ENCODE data around the gene KDF1.

Gene KDF1

GRCh38 chr1:27004471-27005165 lies 44.4 kb upstream of the KDF1 start:
- H3K4me3 ChIP-seq (ENCODE audit: low read depth, low read length): no peak overlapping the region
- no peak for TF ChIP-seq CTCF (IDR thresholded peaks at IDR 0.05; ENCODE audit: low read depth, low read length, missing control alignments)
- DNase-seq (ENCODE audit: low read depth): no peak

- no peak for TF ChIP-seq CTCF (IDR thresholded peaks at IDR 0.05; ENCODE audit: low read depth, low read length, missing control alignments)
Observed at GRCh38 chr1:27003745-27004470, 43.6 kb upstream of the KDF1 start.

GRCh38 chr1:27001570-27002360 lies 41.5 kb upstream of the KDF1 start:
- H3K4me3 ChIP-seq (ENCODE audit: low read depth, low read length): no peak overlapping the region
- no peak for TF ChIP-seq CTCF (IDR thresholded peaks at IDR 0.05; ENCODE audit: low read depth, low read length, missing control alignments)
- no peak for DNase-seq (ENCODE audit: low read depth)

More at GRCh38 chr1:27003745-27004470, 43.6 kb upstream of the KDF1 start:
- H3K4me3 ChIP-seq (ENCODE audit: low read depth, low read length): no peak overlapping the region
- no peak for DNase-seq (ENCODE audit: low read depth)

GRCh38 chr1:27000817-27001460 lies 40.7 kb upstream of the KDF1 start:
- no peak overlapping the region for H3K4me3 ChIP-seq (ENCODE audit: low read depth, low read length)
- DNase-seq (ENCODE audit: low read depth): no peak
- TF ChIP-seq CTCF (IDR thresholded peaks at IDR 0.05; ENCODE audit: low read depth, low read length, missing control alignments): no peak

DNA sequence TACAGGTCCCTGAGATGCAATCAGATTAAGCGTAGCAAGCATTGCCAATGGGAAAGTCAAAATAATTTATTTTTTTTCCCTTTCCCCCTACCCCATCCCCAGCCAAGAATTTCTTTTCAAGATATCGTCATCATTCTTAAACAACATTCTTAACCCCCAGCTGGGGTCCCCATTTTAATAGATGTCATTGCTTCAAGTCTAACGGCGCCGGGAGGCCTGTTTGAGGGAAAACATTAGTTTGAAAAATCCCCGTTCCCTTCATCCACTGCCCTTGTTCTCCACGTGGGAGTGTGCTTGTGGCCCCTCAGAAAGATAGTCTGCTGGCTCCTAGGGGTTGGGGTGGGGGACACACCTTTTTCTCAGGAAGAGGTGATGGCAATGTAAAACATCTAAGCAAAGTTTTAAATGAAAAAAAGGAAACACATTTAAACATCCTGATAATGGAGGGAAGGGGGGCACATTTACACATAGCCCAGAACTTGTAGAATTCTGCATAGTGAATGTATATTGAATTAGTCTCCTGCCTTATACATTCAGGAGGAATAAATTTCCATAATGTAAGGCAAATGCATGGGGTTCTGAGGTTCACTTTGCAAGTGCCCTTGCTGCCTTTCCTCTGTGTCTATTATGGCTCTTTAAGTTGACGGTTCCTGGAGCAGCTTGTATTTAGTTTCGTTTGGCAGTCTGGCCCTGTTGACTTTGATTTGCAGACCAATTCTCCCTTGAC lies 40.0 kb upstream of the KDF1 start:
- no peak overlapping the region for H3K4me3 ChIP-seq (ENCODE audit: low read depth, low read length)
- TF ChIP-seq CTCF (IDR thresholded peaks at IDR 0.05; ENCODE audit: low read depth, low read length, missing control alignments): no peak
- no peak for DNase-seq (ENCODE audit: low read depth)

GRCh38 chr1:26999440-26999987 lies 39.2 kb upstream of the KDF1 start:
- H3K4me3 ChIP-seq (ENCODE audit: low read depth, low read length): no peak overlapping the region
- no peak for TF ChIP-seq CTCF (IDR thresholded peaks at IDR 0.05; ENCODE audit: low read depth, low read length, missing control alignments)
- no peak for DNase-seq (ENCODE audit: low read depth)
